ENCODE measurements around the gene CCHCR1.

The CCHCR1 gene

GRCh38 chr6:31180500-31180899 is 22.9 kb upstream of the CCHCR1 start:
- H3K9me2 ChIP-seq (replicated peaks; ENCODE audit: insufficient read depth, low read length), result no peaks in the 10 kb centered on the region
- H3K9me3 ChIP-seq (ENCODE audit: insufficient read depth, low read length), result no peaks in the 10 kb centered on the region
- peak overlapping the region; percentile 60 for H3K9ac ChIP-seq (ENCODE audit: low read length)
- H3F3A ChIP-seq (ENCODE audit: insufficient read depth), result no peaks in the 10 kb centered on the region; the same call in 1 of the 2 replicates
- H2AFZ ChIP-seq (ENCODE audit: low read depth, low read length, severe bottlenecking), result peak overlapping the region; percentile 58
- H3K27me3 ChIP-seq (ENCODE audit: low read length), result no peaks in the 10 kb centered on the region
- no peaks in the 10 kb centered on the region for H3K36me3 ChIP-seq (ENCODE audit: low read length)
- peak overlapping the region; percentile 61 for H3K4me3 ChIP-seq (ENCODE audit: insufficient read depth, low read length, poor library complexity, severe bottlenecking)
- peaks cover 23% of the 10 kb centered on the region for H3K79me2 ChIP-seq (ENCODE audit: insufficient read depth, low read length)
- TF ChIP-seq CTCF (IDR thresholded peaks at IDR 0.05; ENCODE audit: insufficient read depth, low read length, poor library complexity, severe bottlenecking) (no peak), EZH2phosphoT487 (conservative IDR thresholded peaks at IDR 0.05; ENCODE audit: low read length) (no peak)
- H4K20me1 ChIP-seq (ENCODE audit: low read depth, low read length), result no peaks in the 10 kb centered on the region
- no peak overlapping the region for H3K27ac ChIP-seq (ENCODE audit: low read depth, low read length)
- peak overlapping the region; percentile 65 for H3K4me2 ChIP-seq (ENCODE audit: low read depth, low read length, poor library complexity, severe bottlenecking)

- Histone ChIP-seq H3K4me3 (ENCODE audit: insufficient read depth, low read length, poor library complexity, severe bottlenecking) (peak overlapping the region; percentile 61), H2AFZ (ENCODE audit: low read depth, low read length, severe bottlenecking) (peak overlapping the region; percentile 58), H3K9ac (ENCODE audit: low read length) (peak overlapping the region; percentile 60), H3K9me3 (ENCODE audit: insufficient read depth, low read length) (no peaks in the 10 kb centered on the region), H3K36me3 (ENCODE audit: low read length) (no peaks in the 10 kb centered on the region), H3K27ac (ENCODE audit: low read depth, low read length) (no peak overlapping the region), H3K4me2 (ENCODE audit: low read depth, low read length, poor library complexity, severe bottlenecking) (peak overlapping the region; percentile 65), H3K9me2 (replicated peaks; ENCODE audit: insufficient read depth, low read length) (no peaks in the 10 kb centered on the region), H4K20me1 (ENCODE audit: low read depth, low read length) (no peaks in the 10 kb centered on the region), H3K79me2 (ENCODE audit: insufficient read depth, low read length) (peaks cover 17% of the 10 kb centered on the region), H3K27me3 (ENCODE audit: low read length) (no peaks in the 10 kb centered on the region), H3F3A (ENCODE audit: insufficient read depth) (no peaks in the 10 kb centered on the region; the same call in 1 of the 2 replicates)
- TF ChIP-seq EZH2phosphoT487 (conservative IDR thresholded peaks at IDR 0.05; ENCODE audit: low read length) (no peak), CTCF (IDR thresholded peaks at IDR 0.05; ENCODE audit: insufficient read depth, low read length, poor library complexity, severe bottlenecking) (no peak)
Measured at GRCh38 chr6:31179896-31180295, 22.3 kb upstream of the CCHCR1 start.

GRCh38 chr6:31179042-31179386 is 21.4 kb upstream of the CCHCR1 start:
- Histone ChIP-seq H3K9ac (ENCODE audit: low read length) (no peak overlapping the region), H3K27ac (ENCODE audit: low read depth, low read length) (no peak overlapping the region), H2AFZ (ENCODE audit: low read depth, low read length, severe bottlenecking) (no peak overlapping the region), H3K4me3 (ENCODE audit: insufficient read depth, low read length, poor library complexity, severe bottlenecking) (no peak overlapping the region), H4K20me1 (ENCODE audit: low read depth, low read length) (no peaks in the 10 kb centered on the region), H3K4me2 (ENCODE audit: low read depth, low read length, poor library complexity, severe bottlenecking) (peak overlapping the region; percentile 1), H3K9me3 (ENCODE audit: insufficient read depth, low read length) (no peaks in the 10 kb centered on the region), H3F3A (ENCODE audit: insufficient read depth) (no peaks in the 10 kb centered on the region), H3K9me2 (replicated peaks; ENCODE audit: insufficient read depth, low read length) (no peaks in the 10 kb centered on the region), H3K79me2 (ENCODE audit: insufficient read depth, low read length) (peaks cover 14% of the 10 kb centered on the region; the same call in 1 of the 2 replicates), H3K27me3 (ENCODE audit: low read length) (no peaks in the 10 kb centered on the region), H3K36me3 (ENCODE audit: low read length) (no peaks in the 10 kb centered on the region)
- TF ChIP-seq CTCF (IDR thresholded peaks at IDR 0.05; ENCODE audit: insufficient read depth, low read length, poor library complexity, severe bottlenecking) (no peak), EZH2phosphoT487 (conservative IDR thresholded peaks at IDR 0.05; ENCODE audit: low read length) (no peak)
